Ishikawa (cell line): Measurements from ENCODE around the gene ARGFX.

ENCODE experiments used
- CEBPB ChIP-seq: IDR thresholded peaks from 2 replicates; pipeline ENCODE4 v1.6.1; 2012
- CREB1 ChIP-seq: IDR thresholded peaks from 2 replicates; pipeline ENCODE4 v1.6.1; 2012; ENCODE audit warnings: low read depth
- EGR1 ChIP-seq: IDR thresholded peaks from 2 replicates; pipeline ENCODE4 v1.6.1; 2012
- EP300 ChIP-seq: IDR thresholded peaks from 2 replicates; pipeline ENCODE4 v1.6.1; 2012; ENCODE audit warnings: borderline replicate concordance
- FOXM1 ChIP-seq: IDR thresholded peaks from 2 replicates; pipeline ENCODE4 v1.6.1; 2012; ENCODE audit warnings: low read depth, borderline replicate concordance
- MAX ChIP-seq: IDR thresholded peaks from 2 replicates; pipeline ENCODE4 v1.6.1; 2012
- NFIC ChIP-seq: IDR thresholded peaks from 2 replicates; pipeline ENCODE4 v1.6.1; 2012
- RAD21 ChIP-seq: IDR thresholded peaks from 2 replicates; pipeline ENCODE4 v1.6.1; 2012; ENCODE audit warnings: low read depth
- REST ChIP-seq: IDR thresholded peaks from 2 replicates; pipeline ENCODE4 v1.6.1; 2012; ENCODE audit warnings: low read depth, mild to moderate bottlenecking
- TAF1 ChIP-seq: IDR thresholded peaks from 2 replicates; pipeline ENCODE4 v1.6.1; 2012; ENCODE audit warnings: low read depth, mild to moderate bottlenecking
- TCF12 ChIP-seq: IDR thresholded peaks from 2 replicates; pipeline ENCODE4 v1.6.1; 2012; ENCODE audit warnings: low read depth
- TEAD4 ChIP-seq: IDR thresholded peaks from 2 replicates; pipeline ENCODE4 v1.6.1; 2012
- USF1 ChIP-seq: IDR thresholded peaks from 2 replicates; pipeline ENCODE4 v1.6.1; 2012
- YY1 ChIP-seq: IDR thresholded peaks from 2 replicates; pipeline ENCODE4 v1.6.1; 2012; ENCODE audit warnings: low read depth
- ZBTB7A ChIP-seq: IDR thresholded peaks from 2 replicates; pipeline ENCODE4 v1.6.1; 2012; ENCODE audit warnings: low read depth

The ARGFX gene

DNA sequence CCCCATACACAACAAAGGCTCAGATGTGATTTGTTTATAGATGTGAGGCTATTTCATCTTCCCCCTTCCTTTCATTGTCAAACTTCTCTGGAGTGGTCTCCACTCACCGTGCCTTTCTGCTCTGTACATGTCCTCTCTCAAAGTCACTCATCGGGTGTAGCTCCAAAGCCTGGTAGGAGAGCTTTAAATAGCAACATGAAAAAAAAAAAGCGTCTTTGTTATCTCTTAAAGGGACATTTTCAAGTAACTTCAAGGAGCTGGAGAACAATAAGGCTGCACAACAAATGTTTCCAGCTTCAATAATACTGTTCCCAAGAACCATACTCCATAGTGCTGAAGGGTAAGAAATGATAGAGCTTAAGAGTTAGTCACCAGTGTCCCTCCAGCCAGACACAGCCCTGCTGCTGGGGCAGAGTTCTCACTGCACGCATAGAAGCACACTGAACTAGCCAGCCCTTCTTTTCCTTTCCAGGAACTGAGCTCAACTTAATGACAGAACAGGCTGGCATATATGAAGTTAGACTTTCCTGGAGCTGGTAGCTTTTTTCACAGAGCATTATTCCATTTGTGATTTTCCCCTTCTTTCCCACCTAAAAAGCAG is 33.6 kb downstream of the ARGFX start:
- no peak for TF ChIP-seq REST
- TF ChIP-seq NFIC = no peak
- TF ChIP-seq TEAD4 = no peak
- no peak for TF ChIP-seq YY1
- TF ChIP-seq FOXM1 = no peak
- TF ChIP-seq CEBPB = no peak
- TF ChIP-seq EP300 = no peak
- TF ChIP-seq ZBTB7A = no peak
- no peak for TF ChIP-seq EGR1
- no peak for TF ChIP-seq MAX
- TF ChIP-seq TAF1 = no peak

DNA sequence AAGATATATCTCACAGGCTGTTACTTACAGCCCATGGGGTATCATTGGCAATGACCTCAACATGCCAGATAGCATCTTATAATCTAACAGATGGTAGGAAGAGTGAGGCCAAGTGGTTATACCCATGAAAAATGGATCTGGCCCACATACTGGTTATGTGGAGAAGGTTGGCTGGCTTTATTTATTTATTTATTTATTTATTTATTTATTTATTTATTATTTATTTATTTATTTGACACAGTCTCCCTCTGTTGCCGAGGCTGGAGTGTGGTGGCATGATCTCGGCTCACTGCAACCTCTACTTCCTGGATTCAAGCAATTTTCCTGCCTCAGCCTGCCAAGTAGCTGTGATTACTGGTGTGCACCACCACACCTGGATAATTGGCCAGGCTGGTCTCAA is 37.0 kb downstream of the ARGFX start:
- no peak for TF ChIP-seq REST
- no peak for TF ChIP-seq RAD21
- no peak for TF ChIP-seq TEAD4
- TF ChIP-seq CEBPB = no peak
- TF ChIP-seq NFIC = no peak
- no peak for TF ChIP-seq FOXM1
- TF ChIP-seq TCF12 = no peak
- no peak for TF ChIP-seq EGR1
- no peak for TF ChIP-seq USF1
- no peak for TF ChIP-seq ZBTB7A
- TF ChIP-seq MAX = no peak
- TF ChIP-seq TAF1 = no peak
- TF ChIP-seq CREB1 = no peak
- TF ChIP-seq EP300 = no peak
- TF ChIP-seq YY1 = no peak

GRCh38 chr3:121606106-121606505 is 38.4 kb downstream of the ARGFX start:
- TF ChIP-seq REST = no peak
- TF ChIP-seq NFIC = no peak
- TF ChIP-seq TAF1 = no peak
